HTR-8/SVneo (cell line): ENCODE data around the gene ADCY4.

ENCODE experiments used
- DNase-seq: peaks from one replicate; pipeline ENCODE4 v3.0.0; 2011; ENCODE audit warnings: low spot score, mixed read lengths; ENCODE audit not compliant: insufficient read length
- FAIRE-seq: peaks from 2 replicates; lab custom pipeline; 2011; peaks lifted over from hg19 to GRCh38; lab: Jason Lieb, UNC

ADCY4 gene

DNA sequence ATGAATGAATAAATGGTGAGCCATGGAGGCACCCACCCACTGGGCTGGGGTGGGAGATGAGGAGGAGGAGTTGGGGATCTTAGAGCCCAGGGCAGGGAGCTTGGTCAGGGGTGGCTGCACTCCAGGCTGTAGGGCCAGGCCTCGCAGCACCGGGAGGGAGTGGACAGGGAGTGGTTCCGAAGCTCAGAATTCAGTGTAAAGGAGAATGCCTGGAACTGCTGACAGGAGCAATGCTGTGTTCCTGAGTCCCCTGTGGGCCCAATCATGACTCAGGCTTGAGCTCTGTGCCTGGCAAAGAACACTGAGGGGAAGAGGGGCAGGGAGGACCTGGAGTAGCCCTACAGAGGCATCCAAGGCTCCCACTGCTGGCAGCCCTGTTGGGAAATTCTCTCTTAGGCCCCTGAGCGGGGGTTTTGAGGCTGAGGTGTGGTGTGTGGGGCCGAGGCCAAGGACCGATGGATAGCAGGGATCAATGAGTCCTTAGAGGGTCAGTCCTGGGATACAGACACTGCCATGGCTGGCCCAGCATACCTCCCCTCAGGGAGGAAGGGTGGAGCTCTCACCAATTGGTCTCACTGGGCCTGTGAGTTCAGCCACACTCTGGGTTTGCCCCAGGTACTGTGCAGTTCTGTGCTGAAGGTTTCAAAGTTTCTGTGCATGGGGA, 53.9 kb downstream of the ADCY4 start:
- DNase-seq: no peak
- FAIRE-seq: no peak

DNA sequence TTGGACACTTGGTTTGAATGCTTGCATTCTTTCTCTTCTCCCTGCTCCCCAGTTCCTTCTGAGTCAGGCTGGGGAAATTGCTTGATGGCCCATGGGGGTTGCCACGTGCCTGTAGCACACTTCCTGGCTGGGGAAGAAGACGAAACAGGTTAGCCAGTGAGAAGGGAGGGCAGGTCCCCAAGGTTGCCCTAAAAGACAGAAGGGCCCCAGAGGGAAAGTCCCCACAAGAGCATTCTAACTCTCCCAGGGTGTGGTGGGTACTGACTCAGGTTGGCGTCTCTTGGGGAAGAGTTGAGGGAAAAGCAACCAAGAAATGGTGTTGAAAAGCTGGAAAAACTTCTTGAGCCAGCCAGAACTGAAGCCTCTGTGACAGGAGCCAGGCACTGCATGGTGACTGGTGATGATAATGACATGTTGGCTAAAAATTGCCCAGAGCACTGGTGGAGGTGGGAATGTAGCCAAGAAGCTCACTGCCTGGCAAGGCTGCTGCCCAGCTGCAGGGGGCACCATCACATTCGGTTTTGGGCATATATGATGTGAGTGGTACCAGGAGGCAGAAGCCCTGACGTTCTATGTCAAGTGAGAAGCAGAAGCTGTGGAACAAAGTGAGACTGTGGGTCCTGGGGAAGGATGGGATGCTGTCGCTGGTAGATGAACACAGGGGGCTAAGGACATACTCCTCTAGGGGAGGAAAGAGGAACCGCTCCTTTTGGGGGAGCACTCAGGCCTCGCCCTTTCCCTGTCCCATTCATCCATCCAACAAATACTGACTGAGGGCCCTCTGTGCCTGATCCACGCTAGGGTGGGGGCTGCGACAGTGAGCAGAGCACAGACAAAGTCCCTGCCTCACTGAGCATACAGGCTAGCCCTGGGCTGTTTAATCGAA, 55.3 kb downstream of the ADCY4 start:
- no peak for FAIRE-seq

DNA sequence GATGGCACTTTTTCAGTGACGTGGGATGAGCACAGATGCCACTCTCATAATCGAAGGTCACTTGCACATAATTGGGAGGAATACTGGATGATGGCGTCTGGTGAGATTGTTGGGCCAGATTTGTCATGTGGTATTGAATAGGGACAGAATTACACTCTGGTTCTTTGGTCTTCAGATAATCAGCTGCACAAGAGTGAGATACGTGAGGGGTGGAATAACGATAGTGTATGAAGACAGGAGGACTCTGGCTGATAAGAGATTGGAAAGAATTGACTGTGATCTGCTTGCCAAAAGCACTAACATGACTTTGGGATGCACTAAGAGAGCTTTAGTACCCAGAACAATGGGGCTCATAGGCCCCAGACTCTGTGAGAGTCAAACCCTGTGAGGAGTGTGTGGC, 56.4 kb downstream of the ADCY4 start:
- no peak for FAIRE-seq

More for the DNA sequence above, 55.3 kb downstream of the ADCY4 start:
- no peak for DNase-seq

DNA sequence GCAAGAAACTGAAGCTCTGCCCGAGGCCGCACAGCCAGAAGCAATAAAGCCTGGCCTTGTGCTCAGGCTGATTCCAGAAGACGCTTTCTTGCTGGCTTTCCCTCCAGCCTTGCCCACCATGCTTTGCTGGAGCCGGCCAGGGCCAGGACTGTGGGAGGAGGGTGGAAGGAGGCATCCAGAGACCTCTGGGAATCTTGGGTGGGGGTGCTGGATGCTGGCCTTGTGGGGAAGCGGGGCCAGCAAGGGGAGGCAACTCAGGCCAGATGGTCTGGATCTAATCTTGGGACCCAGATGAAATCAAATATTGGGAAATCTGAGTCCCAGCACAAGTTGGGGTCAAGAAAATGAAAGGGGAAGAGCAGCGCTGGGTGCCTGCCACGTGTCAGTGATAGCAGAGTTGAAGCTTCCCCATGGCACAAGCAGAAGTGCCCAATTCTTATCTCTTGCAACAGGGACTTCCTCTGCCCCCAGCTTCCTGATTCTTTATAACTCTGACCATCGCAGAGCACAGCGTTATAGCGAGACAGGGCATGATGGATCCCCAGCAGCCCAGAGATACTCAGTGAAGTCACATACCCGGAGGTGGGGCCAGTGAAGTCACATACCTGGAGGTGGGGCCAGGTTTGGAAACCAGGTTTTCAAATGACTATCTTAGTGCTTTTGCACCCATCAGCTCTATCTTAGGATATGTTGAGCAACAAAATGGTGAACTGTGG, 57.1 kb downstream of the ADCY4 start:
- no peak for FAIRE-seq
- DNase-seq: no peak

More for the DNA sequence above, 56.4 kb downstream of the ADCY4 start:
- DNase-seq: no peak

DNA sequence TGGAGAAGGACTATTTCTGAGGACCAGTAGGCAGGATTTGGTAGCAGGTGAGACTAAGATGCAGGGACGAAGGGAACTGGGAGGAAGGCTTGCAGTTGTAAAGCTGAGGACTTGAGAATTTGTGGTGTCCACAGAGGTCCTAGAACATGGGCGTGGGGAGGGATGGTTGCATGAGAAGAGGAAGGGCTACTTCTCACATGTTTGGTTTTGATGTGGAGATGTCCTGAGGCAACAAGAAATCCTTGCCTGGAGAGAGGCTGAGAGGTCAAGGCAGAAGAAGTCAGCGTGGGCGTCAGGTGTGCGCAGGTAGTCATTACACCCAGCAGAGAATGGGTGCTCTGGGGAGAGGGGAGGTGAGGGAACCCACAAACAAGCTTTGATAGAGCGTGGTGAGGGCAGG, 57.8 kb downstream of the ADCY4 start:
- DNase-seq (no peak), FAIRE-seq (no peak)

DNA sequence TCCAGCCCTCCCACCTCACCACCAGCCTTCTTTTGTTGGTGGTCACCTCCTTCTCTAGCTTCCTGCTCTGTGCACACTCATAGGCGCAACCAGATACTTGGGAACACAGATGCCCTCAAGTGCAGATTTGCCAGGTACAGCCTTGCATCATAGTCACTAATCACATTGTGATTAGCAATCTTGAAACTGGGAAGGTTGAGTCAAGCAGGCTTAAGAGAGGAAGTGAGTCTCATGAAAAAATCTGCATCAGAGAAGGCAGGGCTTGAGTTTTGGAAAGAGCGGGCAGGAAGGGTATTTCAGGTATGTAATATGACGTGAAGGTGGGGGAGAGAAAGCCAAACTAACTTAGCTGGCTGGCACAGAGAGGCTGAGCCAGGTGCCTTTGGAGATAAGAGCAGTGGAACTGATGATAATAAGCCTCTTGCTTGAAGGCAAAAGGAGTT, 60.7 kb downstream of the ADCY4 start:
- FAIRE-seq: no peak
- DNase-seq: no peak

DNA sequence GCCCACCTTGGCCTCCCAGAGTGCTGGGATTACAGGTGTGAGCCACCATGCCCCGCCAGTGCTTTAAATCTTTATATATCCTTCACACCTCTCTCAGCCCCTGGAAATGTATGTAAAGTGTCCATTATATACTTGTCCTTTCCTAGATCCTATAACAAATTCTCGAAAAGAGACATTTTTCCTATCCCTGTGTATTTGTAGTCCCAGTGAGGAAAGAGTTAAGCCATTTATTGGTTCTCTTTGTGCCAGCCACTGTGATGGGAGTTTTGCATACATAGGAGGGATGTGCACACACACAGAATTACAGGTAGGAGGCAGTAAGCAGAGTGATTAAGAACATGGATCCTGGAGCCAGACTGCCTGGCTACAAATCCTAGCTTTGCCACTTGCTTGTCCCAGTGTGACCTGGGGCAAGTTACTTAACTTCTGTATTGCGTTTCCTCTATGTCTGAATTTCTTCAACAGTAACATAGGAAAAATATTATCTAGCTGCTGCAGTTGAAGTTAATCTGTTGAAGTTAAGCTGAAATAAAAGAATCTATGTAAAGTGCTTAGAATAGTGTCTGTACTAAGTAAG, 61.4 kb downstream of the ADCY4 start:
- FAIRE-seq: no peak
- no peak for DNase-seq

DNA sequence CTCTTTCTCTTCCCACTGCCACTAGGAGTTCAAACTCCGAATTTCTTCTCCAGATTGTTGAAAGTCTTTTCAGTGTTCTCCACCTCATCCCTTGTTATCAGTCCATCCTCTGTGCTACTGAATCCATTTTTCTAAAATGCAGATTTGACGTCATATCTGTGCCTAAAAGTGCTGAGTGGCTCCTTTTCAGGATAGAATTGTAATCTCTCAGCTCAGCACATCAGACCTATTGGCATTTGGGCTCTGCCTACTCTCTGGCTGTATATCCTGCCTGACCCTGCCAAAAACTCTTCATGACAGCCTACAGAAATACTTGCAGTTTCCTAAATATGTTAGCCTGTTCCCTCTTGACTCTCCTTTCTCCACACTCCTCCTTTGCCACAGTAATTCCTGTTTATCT, 62.4 kb downstream of the ADCY4 start:
- no peak for FAIRE-seq
- DNase-seq: no peak

DNA sequence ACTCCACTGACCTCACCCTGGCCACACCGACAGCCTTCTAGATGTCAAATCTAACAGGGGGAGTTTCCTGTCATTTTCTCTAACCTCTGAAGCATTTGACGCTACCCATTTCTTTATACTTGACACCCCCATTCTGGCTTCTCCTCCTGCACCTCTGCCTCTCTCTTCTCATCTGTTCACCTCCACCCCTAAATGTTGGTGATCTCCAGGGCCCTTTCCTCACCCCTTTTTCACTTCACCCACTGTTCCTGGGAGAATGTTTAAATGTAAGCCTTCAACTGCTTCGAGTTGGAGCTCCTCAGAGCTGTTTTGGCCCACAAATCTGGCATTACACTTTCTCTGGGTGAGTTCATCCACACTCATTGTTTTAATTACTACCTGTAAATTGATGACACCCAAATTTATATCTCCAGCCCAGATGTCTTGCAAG, 63.0 kb downstream of the ADCY4 start:
- no peak for FAIRE-seq

DNA sequence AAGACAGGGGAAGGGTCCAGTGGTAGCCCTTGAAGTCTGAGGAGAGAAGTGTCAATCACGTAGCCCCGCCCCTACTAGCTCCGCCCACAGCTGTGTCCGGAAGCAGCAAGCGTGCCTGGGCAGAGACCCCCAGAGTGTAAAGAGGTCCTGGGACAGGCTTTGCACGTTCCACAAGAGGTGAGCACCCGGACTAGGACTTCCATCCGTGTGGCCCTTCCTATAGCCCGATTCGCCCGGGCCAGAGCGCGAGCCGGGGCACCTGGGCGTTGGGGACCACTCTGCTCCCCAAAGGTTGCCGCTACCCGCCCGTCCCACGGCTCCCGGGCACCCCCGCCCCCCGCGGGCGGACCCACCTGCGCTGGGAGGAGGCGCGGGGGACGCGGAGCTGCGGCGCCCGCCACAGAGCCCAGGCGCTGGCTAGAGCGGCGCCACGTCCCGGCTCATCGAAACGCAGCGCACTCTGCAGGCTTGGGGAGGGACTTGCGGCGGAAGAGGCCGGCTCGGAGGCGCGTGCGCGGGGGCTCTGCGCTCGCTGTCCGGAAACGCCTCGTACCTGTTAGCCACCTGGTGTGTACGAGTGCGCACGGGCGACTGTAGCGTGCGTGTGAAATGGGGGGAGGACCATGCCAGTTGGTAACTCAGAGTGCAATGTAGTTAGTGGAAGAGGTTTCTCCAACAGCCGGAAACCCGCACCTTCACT, 63.6 kb downstream of the ADCY4 start, which contains the start of gene RABGGTA:
RABGGTA (minus strand) TSS at position 464 of the 700 bp plus-strand sequence. CDS start 482 bp downstream, outside the sequence.
- DNase-seq: peak; percentile 84
- no peak for FAIRE-seq

More for the DNA sequence above, 63.0 kb downstream of the ADCY4 start:
- DNase-seq: no peak

DNA sequence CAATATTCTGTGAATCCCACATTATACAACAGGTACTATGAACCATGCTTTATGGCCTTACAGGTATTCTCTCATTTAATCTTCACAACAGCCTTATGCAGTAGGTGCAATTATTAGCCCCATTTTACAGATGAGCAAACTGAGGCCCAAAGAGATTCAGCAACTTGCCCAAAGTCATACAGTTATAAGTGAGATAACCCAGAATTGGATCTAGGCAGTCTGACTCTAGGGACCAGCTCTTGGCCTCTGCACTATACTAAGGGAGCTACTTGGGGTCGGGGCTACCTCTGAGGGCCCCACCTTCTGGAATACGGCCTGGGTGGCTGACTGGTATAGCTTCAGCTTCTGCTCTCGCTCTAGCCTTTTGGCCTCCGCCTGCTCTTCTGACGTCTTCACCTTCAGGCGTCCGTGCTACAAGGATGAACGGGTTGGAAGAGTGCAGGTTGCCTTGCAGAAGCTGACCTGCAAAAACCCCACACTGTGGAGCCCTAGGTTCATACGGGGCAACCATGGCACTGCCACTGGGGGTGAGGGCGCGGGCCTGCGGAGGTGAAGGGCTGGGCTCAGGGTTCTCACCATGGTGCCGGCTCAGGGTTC, 64.2 kb downstream of the ADCY4 start:
- no peak for DNase-seq
- FAIRE-seq: no peak

DNA sequence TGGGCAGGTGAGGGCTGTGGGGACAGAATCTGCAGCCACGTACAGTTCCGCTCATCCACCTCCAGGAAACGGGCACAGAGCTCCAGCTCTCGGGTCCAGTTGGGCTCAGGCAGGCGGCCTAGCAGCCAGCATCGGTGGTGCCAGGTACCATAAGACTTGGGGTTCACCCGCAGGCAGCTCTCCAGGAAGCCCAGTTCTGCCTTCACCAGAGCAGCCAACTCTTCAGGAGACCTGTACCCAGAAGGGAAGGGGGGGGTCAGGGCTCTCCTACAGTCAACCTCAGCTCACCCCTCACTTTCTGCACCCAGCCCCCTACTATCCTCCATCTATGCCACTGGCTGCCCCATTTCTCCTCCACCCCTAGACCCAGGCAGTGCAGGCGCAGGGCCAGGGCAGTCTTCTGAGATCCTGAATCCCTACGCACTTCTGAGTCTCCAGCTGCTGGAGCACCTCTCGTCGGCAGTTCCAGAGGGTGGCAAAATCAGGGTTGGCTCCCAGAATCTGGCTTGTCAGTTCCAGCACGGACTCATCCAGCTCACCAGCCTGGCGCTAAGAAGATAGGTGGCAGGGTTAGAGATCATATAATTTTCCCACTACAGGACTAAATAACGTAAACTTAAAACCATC, 64.8 kb downstream of the ADCY4 start:
- no peak for FAIRE-seq
- no peak for DNase-seq

DNA sequence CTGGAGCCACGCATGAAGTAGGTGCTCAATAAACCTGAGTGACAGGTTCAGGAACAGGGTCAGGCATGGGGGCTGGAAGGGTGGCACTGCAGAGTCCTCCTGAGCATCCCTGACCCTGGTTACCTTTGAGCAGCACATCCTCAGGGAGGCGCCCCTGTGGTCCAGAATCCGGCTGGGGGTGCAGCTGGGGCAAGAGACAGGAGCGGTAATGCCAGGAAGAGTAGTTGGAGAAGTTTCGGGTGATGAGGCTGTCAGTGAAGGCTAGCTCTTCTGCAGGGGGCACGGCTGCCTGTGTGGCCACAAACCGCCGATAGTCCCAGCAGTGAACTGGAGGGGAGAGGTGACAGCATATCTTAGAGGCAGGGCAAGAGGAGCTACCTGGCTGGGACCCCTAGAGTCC, 65.5 kb downstream of the ADCY4 start:
- DNase-seq: no peak
- FAIRE-seq: no peak
